Suppressor macrophage treated with lipopolysaccharide for 4 hours (primary cell): ENCODE results near the gene PLA2G6.
"Not testable (repeated sequence)": the region's sequence is repeated elsewhere in the genome, so short reads cannot be mapped to it uniquely, and the experiment has no call there.

Experiments used
- DNase-seq: peaks from one replicate; pipeline ENCODE4 v3.0.0-alpha.2; 2020

The PLA2G6 gene

GRCh38 chr22:38163844-38164550 is 17.6 kb downstream of the PLA2G6 start:
- DNase-seq = no peak

GRCh38 chr22:38162881-38163843 is 18.5 kb downstream of the PLA2G6 start:
- no peak for DNase-seq

GRCh38 chr22:38155703-38156102 is 25.9 kb downstream of the PLA2G6 start:
- no peak for DNase-seq

- DNase-seq = not testable (repeated sequence)
Observed at GRCh38 chr22:38154563-38154915, 27.1 kb downstream of the PLA2G6 start.

GRCh38 chr22:38153821-38154562 is 27.6 kb downstream of the PLA2G6 start:
- no peak for DNase-seq

- DNase-seq = no peak
Observed at GRCh38 chr22:38151126-38151500, 30.5 kb downstream of the PLA2G6 start.

GRCh38 chr22:38148245-38148644 is 33.4 kb downstream of the PLA2G6 start:
- peak; percentile 64 for DNase-seq

GRCh38 chr22:38146166-38146565 is 35.5 kb downstream of the PLA2G6 start:
- DNase-seq = not testable (repeated sequence)

GRCh38 chr22:38144025-38144405 is 37.6 kb downstream of the PLA2G6 start:
- no peak for DNase-seq

- no peak for DNase-seq
Observed at GRCh38 chr22:38142606-38143005, 39.0 kb downstream of the PLA2G6 start.

- DNase-seq = no peak
Observed at GRCh38 chr22:38141217-38141973, 40.2 kb downstream of the PLA2G6 start.

- no peak for DNase-seq
Observed at GRCh38 chr22:38139901-38140300, 41.7 kb downstream of the PLA2G6 start.

- DNase-seq = no peak
Observed at GRCh38 chr22:38138961-38139360, 42.7 kb downstream of the PLA2G6 start.

GRCh38 chr22:38137876-38138687 is 43.5 kb downstream of the PLA2G6 start:
- DNase-seq = no peak

- DNase-seq = no peak
Observed at GRCh38 chr22:38136607-38137006, 45.0 kb downstream of the PLA2G6 start.

- peak; percentile 81 for DNase-seq
Observed at GRCh38 chr22:38135133-38135706, 46.4 kb downstream of the PLA2G6 start.

- no peak for DNase-seq
Observed at GRCh38 chr22:38133331-38133730, 48.3 kb downstream of the PLA2G6 start.

- DNase-seq = no peak
Observed at GRCh38 chr22:38132794-38133193, 48.8 kb downstream of the PLA2G6 start.

GRCh38 chr22:38132136-38132535 is 49.5 kb downstream of the PLA2G6 start:
- DNase-seq = no peak

- DNase-seq = peak; percentile 8
Observed at GRCh38 chr22:38131399-38131798, 50.2 kb downstream of the PLA2G6 start.

- no peak for DNase-seq
Observed at GRCh38 chr22:38129856-38130255, 51.8 kb downstream of the PLA2G6 start.
